IMR-90 (cell line): ENCODE results near the gene FOXK2. TPM values are rescaled to one million over a fixed set of nuclear protein-coding genes. Genes with fewer than 3 reads are reported as not detected.

Experiments used
- ATAC-seq: fragments of 200-7000 bp; cut with Tn5 transposase; 2 replicates; pipeline ENCODE4 v1.9.1; 2020; ENCODE audit warnings: low read depth, mild to moderate bottlenecking, moderate library complexity
- Bru-seq: library from RNA; stranded (reverse); fragments of 400-500 nt; gene quantifications from one replicate; lab custom pipeline; 2021; lab: Mats Ljungman, UMichigan
- BruChase-seq, 2 experiments: library from RNA; stranded (reverse); fragments of 400-500 nt; gene quantifications; one replicate each; lab custom pipeline; 2021; lab: Mats Ljungman, UMichigan
- BruUV-seq: library from RNA; stranded (reverse); fragments of 400-500 nt; replicated peaks from 2 replicates; lab custom pipeline; 2021; lab: Mats Ljungman, UMichigan
- CTCF ChIA-PET: fragments of 300-600 bp; formaldehyde crosslinking; extraction: SDS; loops from one replicate; lab custom pipeline; 2021; ENCODE audit warnings: antibody characterized with exemption; lab: Yijun Ruan, JAX
- POLR2A ChIA-PET: fragments of 300-600 bp; sonication (Branson Sonifier 250); formaldehyde crosslinking; loops from one replicate; lab custom pipeline; 2022; ENCODE audit warnings: antibody characterized with exemption; ENCODE audit not compliant: unreplicated experiment; lab: Charles Lee
- DNase-seq: peaks from one replicate; pipeline ENCODE4 v3.0.0; 2013
- H2AFZ ChIP-seq: replicated peaks from 2 replicates; pipeline ENCODE3; 2013; ENCODE audit warnings: low read length, mild to moderate bottlenecking; ENCODE audit not compliant: poor library complexity
- H2AK5ac ChIP-seq: 2 replicates; pipeline ENCODE4 v1.6.1; 2013; ENCODE audit warnings: low read depth, low read length, inconsistent platforms
- H2AK9ac ChIP-seq: replicated peaks from 2 replicates; pipeline ENCODE3; 2013; ENCODE audit warnings: mild to moderate bottlenecking, low read depth, low read length, moderate library complexity; ENCODE audit not compliant: poor library complexity
- H2BK120ac ChIP-seq: 2 replicates; pipeline ENCODE4 v1.6.1; 2013; ENCODE audit warnings: low read depth, low read length, inconsistent platforms
- H2BK15ac ChIP-seq: 3 replicates; pipeline ENCODE4 v1.6.1; 2013; ENCODE audit warnings: low read depth, low read length, inconsistent platforms
- H2BK20ac ChIP-seq: 2 replicates; pipeline ENCODE4 v1.6.1; 2013; ENCODE audit warnings: low read depth, mild to moderate bottlenecking, inconsistent platforms, low read length, moderate library complexity
- H2BK5ac ChIP-seq: 2 replicates; pipeline ENCODE4 v1.6.1; 2013; ENCODE audit warnings: mild to moderate bottlenecking, low read depth, low read length, inconsistent platforms; ENCODE audit not compliant: poor library complexity, severe bottlenecking
- H3K14ac ChIP-seq: replicated peaks from 2 replicates; pipeline ENCODE4 v1.6.1; 2013; ENCODE audit warnings: low read depth, low read length, inconsistent platforms
- H3K18ac ChIP-seq: 2 replicates; pipeline ENCODE4 v1.6.1; 2013; ENCODE audit warnings: low read depth, low read length, control low read depth
- H3K23ac ChIP-seq: 2 replicates; pipeline ENCODE4 v1.6.1; 2013; ENCODE audit warnings: low read depth, low read length, inconsistent platforms
- H3K27ac ChIP-seq: 2 replicates; pipeline ENCODE4 v1.5.1; 2013; ENCODE audit warnings: mild to moderate bottlenecking, control low read depth, low read length; ENCODE audit not compliant: insufficient read depth
- H3K27me3 ChIP-seq: 2 replicates; pipeline ENCODE4 v1.6.1; 2013; ENCODE audit warnings: low read length; ENCODE audit not compliant: control insufficient read depth, insufficient read depth
- H3K36me3 ChIP-seq: 2 replicates; pipeline ENCODE4 v1.6.1; 2013; ENCODE audit warnings: low read length, mixed read lengths; ENCODE audit not compliant: control insufficient read depth, insufficient read depth
- H3K4ac ChIP-seq: 2 replicates; pipeline ENCODE4 v1.6.1; 2013; ENCODE audit warnings: low read depth, low read length, inconsistent platforms
- H3K4me1 ChIP-seq: 2 replicates; pipeline ENCODE4 v1.6.1; 2013; ENCODE audit warnings: low read length, mixed read lengths; ENCODE audit not compliant: control insufficient read depth, insufficient read depth
- H3K4me2 ChIP-seq: 2 replicates; pipeline ENCODE4 v1.6.1; 2013; ENCODE audit warnings: low read depth, mild to moderate bottlenecking, control low read depth, low read length, moderate library complexity
- H3K4me3 ChIP-seq: 2 replicates; pipeline ENCODE4 v1.5.1; 2013; ENCODE audit warnings: low read depth, mild to moderate bottlenecking, control low read depth, low read length, moderate library complexity; ENCODE audit not compliant: insufficient read depth
- H3K56ac ChIP-seq: 2 replicates; pipeline ENCODE4 v1.6.1; 2013; ENCODE audit warnings: low read length, inconsistent platforms; ENCODE audit not compliant: insufficient read depth; ENCODE audit errors: extremely low read depth
- H3K79me1 ChIP-seq, 2 experiments: 2 replicates each; pipeline ENCODE4 v1.6.1; 2013; ENCODE audit warnings: low read length in 2 of 2, inconsistent platforms in 1 of 2, low read depth in 1 of 2
- H3K9ac ChIP-seq: 2 replicates; pipeline ENCODE4 v1.6.1; 2013; ENCODE audit warnings: low read depth, low read length, control low read depth
- H3K9me1 ChIP-seq: 2 replicates; pipeline ENCODE4 v1.6.1; 2013; ENCODE audit warnings: low read length, inconsistent platforms; ENCODE audit not compliant: insufficient read depth
- H3K9me3 ChIP-seq: 2 replicates; pipeline ENCODE4 v1.6.1; 2013; ENCODE audit warnings: low read length; ENCODE audit not compliant: control insufficient read depth, insufficient read depth
- H4K20me1 ChIP-seq: 2 replicates; pipeline ENCODE4 v1.6.1; 2013; ENCODE audit warnings: low read length, inconsistent platforms; ENCODE audit not compliant: insufficient read depth
- H4K5ac ChIP-seq: 2 replicates; pipeline ENCODE4 v1.6.1; 2013; ENCODE audit warnings: mild to moderate bottlenecking, low read depth, low read length, control low read depth
- H4K8ac ChIP-seq, 2 experiments: 2 replicates each; pipeline ENCODE4 v1.6.1; 2013; ENCODE audit warnings: low read depth in 2 of 2, low read length in 2 of 2, control low read depth in 1 of 2, inconsistent platforms in 1 of 2
- H4K91ac ChIP-seq: 2 replicates; pipeline ENCODE4 v1.6.1; 2013; ENCODE audit warnings: low read depth, low read length, inconsistent platforms; ENCODE audit not compliant: insufficient read depth
- BHLHE40 ChIP-seq: fragments of 150-350 bp; IDR thresholded peaks from 2 replicates; pipeline ENCODE4 v1.6.1; 2016; ENCODE audit warnings: mild to moderate bottlenecking, low read depth, low read length
- CHD1 ChIP-seq: IDR thresholded peaks from 2 replicates; pipeline ENCODE4 v1.6.1; 2012; ENCODE audit warnings: low read depth, low read length, improper control_type of control experiment
- FOS ChIP-seq: fragments of 150-350 bp; IDR thresholded peaks from 2 replicates; pipeline ENCODE4 v1.6.1; 2016; ENCODE audit warnings: low read depth, low read length
- MAFK ChIP-seq: IDR thresholded peaks from 2 replicates; pipeline ENCODE4 v1.6.1; 2012; ENCODE audit warnings: low read depth, low read length, improper control_type of control experiment
- MAZ ChIP-seq: IDR thresholded peaks from 2 replicates; pipeline ENCODE4 v1.6.1; 2012; ENCODE audit warnings: low read depth, mild to moderate bottlenecking, low read length, improper control_type of control experiment, moderate library complexity, borderline replicate concordance
- RAD21 ChIP-seq: IDR thresholded peaks from 2 replicates; pipeline ENCODE4 v1.6.1; 2012; ENCODE audit warnings: low read length, improper control_type of control experiment
- SMC3 ChIP-seq: fragments of 150-350 bp; IDR thresholded peaks from 2 replicates; pipeline ENCODE4 v1.6.1; 2016; ENCODE audit warnings: low read depth, mild to moderate bottlenecking, antibody characterized with exemption, low read length, moderate library complexity
- WGBS, 2 experiments: methylation state at CpG; one replicate each; pipeline versions ENCODE4 v1.1.5 to v1.1.7; 2013; ENCODE audit warnings: missing lambda C conversion rate in 2 of 2; ENCODE audit not compliant: insufficient read length in 1 of 2; ENCODE audit errors: extremely low coverage in 2 of 2; 5-methylcytosine and 5-hydroxymethylcytosine counted together
- dilution Hi-C: fragments of 300-500 bp; cut with HindIII; formaldehyde crosslinking; loops from one replicate; pipeline ENCODE4 v1.14.3; 2018; ENCODE audit warnings: low sequenced_read_pairs; ENCODE audit not compliant: unreplicated experiment
- in situ Hi-C: fragments of 300-500 bp; cut with MboI; formaldehyde crosslinking; loops from 3 replicates; pipeline ENCODE4 v1.14.3; 2019; ENCODE audit warnings: low sequenced_read_pairs, inconsistent platforms, mixed read lengths
- intact Hi-C: fragments of 100-400 bp; cut with micrococcal nuclease; formaldehyde crosslinking; loops from 2 replicates; pipeline ENCODE4 v1.10.0; 2022
- long read RNA-seq: library from polyadenylated mRNA; unstranded; transcript quantifications from one replicate; pipeline ENCODE4 v2.0.0, GENCODE V29; 2021; ENCODE audit not compliant: unreplicated experiment
- polyA plus RNA-seq, 3 experiments: library from polyadenylated mRNA; depleted of rRNA; stranded (reverse); fragments of >200 nt; gene quantifications; 2 replicates each; pipeline ENCODE4 v1.2.3, GENCODE V29; 2012; ENCODE audit warnings: low replicate concordance in 1 of 3
- total RNA-seq: library from RNA; depleted of rRNA; stranded (reverse); fragments of >200 nt; gene quantifications from 2 replicates; pipeline ENCODE4 v1.2.3, GENCODE V29; 2012; rRNA removed
- TF ChIP-seq, protein P1 (sequence below): conservative IDR thresholded peaks from 2 replicates; pipeline ENCODE4 v1.5.1; 2012; ENCODE audit warnings: mild to moderate bottlenecking, low read depth, low read length, improper control_type of control experiment
- TF ChIP-seq, protein P2 (sequence below): fragments of 150-350 bp; IDR thresholded peaks from 2 replicates; pipeline ENCODE4 v1.6.1; 2017; ENCODE audit warnings: mild to moderate bottlenecking, antibody characterized with exemption, low read length, low read depth

FOXK2 gene
- total RNA-seq (12.5 and 16.1 TPM in 2 replicates), polyA plus RNA-seq (2012; rRNA removed) (20.0 and 23.9 TPM in 2 replicates), Bru-seq, nascent RNA (percentile 83 among the genes with signal in this experiment), BruChase-seq, experiment 1, labeled RNA remaining after a 6-hour chase (percentile 93 among the genes with signal in this experiment), BruChase-seq, experiment 2, labeled RNA remaining after a 2-hour chase (percentile 84 among the genes with signal in this experiment)
- polyA plus RNA-seq (2012; cell fraction: cytosol; rRNA removed): 9.7 and 19.5 TPM in 2 replicates
- 27.6 and 27.9 TPM in 2 replicates for polyA plus RNA-seq (2012; cell fraction: nucleus; rRNA removed; ENCODE audit: low replicate concordance)
- long read RNA-seq, full-length matches to known transcripts: 19 of 45 reads
- long read RNA-seq, partial matches to known transcripts: 16 of 45 reads
- long read RNA-seq, other reads (novel, unspliced or antisense): 10 of 45 reads

- peak within 1 kb of the TSS; percentile 77 for H2BK5ac ChIP-seq
- peak within 1 kb of the TSS; percentile 86 for H4K5ac ChIP-seq
- peaks cover 0 to 30% of the 10 kb centered on the region in 2 experiments; a peak in 2 of 4 replicates for H3K79me1 ChIP-seq
- BruUV-seq: no TSS peak
- 4% methylated on average over 56 of the region's 114 CpGs; no CpG with 5 or more reads in 1 of the 2 experiments for WGBS, 2 experiments
- peak within 1 kb of the TSS; percentile 49; the same call in 1 of the 2 replicates for H3K18ac ChIP-seq
- no peaks in the 10 kb centered on the region for H3K9me3 ChIP-seq
- no peaks in the 10 kb centered on the region for H3K36me3 ChIP-seq
- H2BK20ac ChIP-seq: no peak within 1 kb of the TSS
- peak within 1 kb of the TSS; percentile 84 for H3K23ac ChIP-seq
- DNase-seq: peak; percentile 95
- H2BK120ac ChIP-seq: peak within 1 kb of the TSS; percentile 41; the same call in 1 of the 2 replicates
- peak within 1 kb of the TSS; percentile 97 for H3K4me2 ChIP-seq
- peak within 1 kb of the TSS; percentile 72 to 95 for H4K8ac ChIP-seq
- H3K14ac ChIP-seq: peak within 1 kb of the TSS; percentile 79
- H4K20me1 ChIP-seq: peaks cover 40% of the 10 kb centered on the region
- peak within 1 kb of the TSS; percentile 94 for H2AK9ac ChIP-seq
- peak within 1 kb of the TSS; percentile 75; the same call in 1 of the 2 replicates for H3K56ac ChIP-seq
- peak within 1 kb of the TSS; percentile 73 for H3K9ac ChIP-seq
- peak within 1 kb of the TSS; percentile 47 for H4K91ac ChIP-seq
- ATAC-seq: peak; percentile 99
- peak within 1 kb of the TSS; percentile 68 for H3K27ac ChIP-seq
- H2BK15ac ChIP-seq: no peak within 1 kb of the TSS; the same call in 2 of the 3 replicates
- H2AFZ ChIP-seq: peak within 1 kb of the TSS; percentile 92
- H3K27me3 ChIP-seq: no peaks in the 10 kb centered on the region
- in situ Hi-C loops (no loop called here), intact Hi-C loops (loop anchor here (2.0 kb wide), 1 partner anchor 22 kb away; no protein-coding TSS in a partner anchor), dilution Hi-C loops (no loop called here)
- ChIA-PET POLR2A (interaction anchor here (1.0 kb wide), 1 partner anchor 12 kb away, joined by 4 read pairs; no protein-coding TSS in a partner anchor), CTCF (interaction anchor here (1.0 to 1.3 kb wide), 2 partner anchors 12 to 17 kb away, joined by 4 read pairs; no protein-coding TSS in a partner anchor)
- peaks cover 4% of the 10 kb centered on the region; the same call in 1 of the 2 replicates for H3K9me1 ChIP-seq
- peak within 1 kb of the TSS; percentile 81 for H3K4ac ChIP-seq
- peak within 1 kb of the TSS; percentile 43; the same call in 1 of the 2 replicates for H2AK5ac ChIP-seq
- H3K4me3 ChIP-seq: peak within 1 kb of the TSS; percentile 86
- H3K4me1 ChIP-seq: peaks cover 3% of the 10 kb centered on the region; the same call in 1 of the 2 replicates
- no peak for TF ChIP-seq MAFK
- peak; percentile 13; the same call in 1 of the 2 replicates for TF ChIP-seq FOS
- TF ChIP-seq BHLHE40: peak; percentile 43; the same call in 1 of the 2 replicates
- peak; percentile 71 for TF ChIP-seq MAZ
- no peak for TF ChIP-seq CHD1
- TF ChIP-seq, protein P1, sequence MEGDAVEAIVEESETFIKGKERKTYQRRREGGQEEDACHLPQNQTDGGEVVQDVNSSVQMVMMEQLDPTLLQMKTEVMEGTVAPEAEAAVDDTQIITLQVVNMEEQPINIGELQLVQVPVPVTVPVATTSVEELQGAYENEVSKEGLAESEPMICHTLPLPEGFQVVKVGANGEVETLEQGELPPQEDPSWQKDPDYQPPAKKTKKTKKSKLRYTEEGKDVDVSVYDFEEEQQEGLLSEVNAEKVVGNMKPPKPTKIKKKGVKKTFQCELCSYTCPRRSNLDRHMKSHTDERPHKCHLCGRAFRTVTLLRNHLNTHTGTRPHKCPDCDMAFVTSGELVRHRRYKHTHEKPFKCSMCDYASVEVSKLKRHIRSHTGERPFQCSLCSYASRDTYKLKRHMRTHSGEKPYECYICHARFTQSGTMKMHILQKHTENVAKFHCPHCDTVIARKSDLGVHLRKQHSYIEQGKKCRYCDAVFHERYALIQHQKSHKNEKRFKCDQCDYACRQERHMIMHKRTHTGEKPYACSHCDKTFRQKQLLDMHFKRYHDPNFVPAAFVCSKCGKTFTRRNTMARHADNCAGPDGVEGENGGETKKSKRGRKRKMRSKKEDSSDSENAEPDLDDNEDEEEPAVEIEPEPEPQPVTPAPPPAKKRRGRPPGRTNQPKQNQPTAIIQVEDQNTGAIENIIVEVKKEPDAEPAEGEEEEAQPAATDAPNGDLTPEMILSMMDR: no peak
- TF ChIP-seq SMC3: no peak
- TF ChIP-seq, protein P2, sequence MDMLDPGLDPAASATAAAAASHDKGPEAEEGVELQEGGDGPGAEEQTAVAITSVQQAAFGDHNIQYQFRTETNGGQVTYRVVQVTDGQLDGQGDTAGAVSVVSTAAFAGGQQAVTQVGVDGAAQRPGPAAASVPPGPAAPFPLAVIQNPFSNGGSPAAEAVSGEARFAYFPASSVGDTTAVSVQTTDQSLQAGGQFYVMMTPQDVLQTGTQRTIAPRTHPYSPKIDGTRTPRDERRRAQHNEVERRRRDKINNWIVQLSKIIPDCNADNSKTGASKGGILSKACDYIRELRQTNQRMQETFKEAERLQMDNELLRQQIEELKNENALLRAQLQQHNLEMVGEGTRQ: peak; percentile 62
- no peak for TF ChIP-seq RAD21
Observed at GRCh38 chr17:82518826-82519810, at the start of gene FOXK2. Gene FOXK2 (plus strand): TSS chr17:82519732. CDS start chr17:82519889, 157 bp downstream.
